ENCODE measurements around the gene ST8SIA4.

Gene ST8SIA4

GRCh38 chr5:100780376-100780870 is 122.7 kb downstream of the ST8SIA4 start:
- H3K4ac ChIP-seq (ENCODE audit: low read depth in 1 of 2, low read length in 2 of 2) = no peak overlapping the region
- no peaks in the 10 kb centered on the region for H3K4me1 ChIP-seq (ENCODE audit: control insufficient read depth, insufficient read depth, low read depth, low read length)
- H4K8ac ChIP-seq (ENCODE audit: low read length) = no peak overlapping the region
- H3K79me1 ChIP-seq (replicated peaks; ENCODE audit: low read length, poor library complexity, severe bottlenecking) = no peaks in the 10 kb centered on the region
- DNase-seq = no peak
- no peak overlapping the region for H3K4me3 ChIP-seq (ENCODE audit: insufficient read depth in 1 of 2, low read depth in 1 of 2, low read length in 2 of 2)
- no peak overlapping the region for H2BK15ac ChIP-seq (ENCODE audit: low read depth, poor library complexity, severe bottlenecking)
- H2AFZ ChIP-seq (ENCODE audit: low read depth, low read length) = no peak overlapping the region
- 90% methylated on average over 2 of the region's 4 CpGs for WGBS
- H2BK120ac ChIP-seq (ENCODE audit: low read depth, low read length) = no peak overlapping the region
- H2BK5ac ChIP-seq (ENCODE audit: low read depth, low read length, poor library complexity, severe bottlenecking) = no peak overlapping the region
- no peaks in the 10 kb centered on the region for H3K9me3 ChIP-seq (ENCODE audit: control insufficient read depth, low read length)
- H3K23ac ChIP-seq (ENCODE audit: low read length in 2 of 2) = no peak overlapping the region
- H4K91ac ChIP-seq (ENCODE audit: low read length) = no peak overlapping the region
- H3K14ac ChIP-seq (ENCODE audit: low read length in 2 of 2) = no peak overlapping the region
- H3K27me3 ChIP-seq (ENCODE audit: control insufficient read depth in 1 of 2, insufficient read depth in 1 of 2, low read length in 2 of 2) = no peaks in the 10 kb centered on the region
- no peak overlapping the region for H3K18ac ChIP-seq (ENCODE audit: low read depth in 1 of 2, low read length in 2 of 2)
- no peak overlapping the region for H3K9ac ChIP-seq (ENCODE audit: low read length)
- no peak overlapping the region for H3K4me2 ChIP-seq (ENCODE audit: low read length, poor library complexity, severe bottlenecking)
- no peaks in the 10 kb centered on the region for H3K36me3 ChIP-seq (ENCODE audit: control insufficient read depth in 1 of 2, insufficient read depth in 2 of 2, low read depth in 1 of 2, low read length in 2 of 2)
- no peak overlapping the region for H3K27ac ChIP-seq (ENCODE audit: low read length, poor library complexity, severe bottlenecking)
- no peak overlapping the region for H2BK12ac ChIP-seq (ENCODE audit: low read length in 2 of 2)
- no peak overlapping the region for H2AK5ac ChIP-seq (ENCODE audit: low read length, severe bottlenecking)

DNA sequence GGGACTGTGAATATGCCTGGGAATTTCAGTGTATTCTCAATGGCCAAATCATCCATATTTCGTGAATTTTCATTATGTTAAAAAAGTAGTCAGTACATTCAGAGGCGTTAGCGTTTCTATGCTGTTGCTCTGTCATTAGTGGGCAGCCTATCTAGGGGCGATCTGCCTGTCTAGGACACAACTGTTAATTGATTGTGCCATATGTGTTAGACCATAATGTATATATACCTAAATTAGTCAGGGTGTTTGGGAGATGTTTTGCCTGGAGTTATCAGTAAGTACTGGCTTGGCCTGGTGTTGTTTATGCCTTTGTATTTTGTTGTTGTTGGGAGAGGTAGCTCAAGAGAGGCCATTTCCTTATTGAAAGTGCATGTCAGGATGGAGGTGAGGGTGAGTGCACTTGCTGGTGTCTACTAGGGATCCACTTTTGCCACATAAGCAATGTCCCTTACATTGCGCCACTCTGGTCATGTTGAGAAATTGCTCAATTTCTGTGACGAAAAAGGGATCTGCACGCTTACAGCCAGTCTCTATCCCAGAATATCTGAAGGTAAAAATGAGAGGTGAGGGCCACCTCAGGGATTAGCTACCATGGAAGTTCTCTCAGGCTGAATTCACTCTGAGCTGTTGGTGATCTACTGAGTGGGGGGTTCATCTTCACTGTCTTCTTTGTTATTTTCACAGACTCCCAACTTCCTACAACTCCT is 123.3 kb downstream of the ST8SIA4 start:
- no peaks in the 10 kb centered on the region for H3K27me3 ChIP-seq (ENCODE audit: control insufficient read depth in 1 of 2, insufficient read depth in 1 of 2, low read length in 2 of 2)
- no peak overlapping the region for H2BK5ac ChIP-seq (ENCODE audit: low read depth, low read length, poor library complexity, severe bottlenecking)
- peak overlapping the region in 1 of 2 experiments; percentile 86 for H3K4ac ChIP-seq (ENCODE audit: low read depth in 1 of 2, low read length in 2 of 2)
- H2BK120ac ChIP-seq (ENCODE audit: low read depth, low read length) = no peak overlapping the region
- no peak overlapping the region for H3K14ac ChIP-seq (ENCODE audit: low read length in 2 of 2)
- H3K9me3 ChIP-seq (ENCODE audit: control insufficient read depth, low read length) = no peaks in the 10 kb centered on the region
- DNase-seq = no peak
- H3K4me3 ChIP-seq (ENCODE audit: insufficient read depth in 1 of 2, low read depth in 1 of 2, low read length in 2 of 2) = no peak overlapping the region
- no peak overlapping the region for H3K9ac ChIP-seq (ENCODE audit: low read length)
- no peak overlapping the region for H3K18ac ChIP-seq (ENCODE audit: low read depth in 1 of 2, low read length in 2 of 2)
- H2BK12ac ChIP-seq (ENCODE audit: low read length in 2 of 2) = peak overlapping the region in 1 of 2 experiments; percentile 52
- no peak overlapping the region for H2AFZ ChIP-seq (ENCODE audit: low read depth, low read length)
- peak overlapping the region; percentile 74 for H4K91ac ChIP-seq (ENCODE audit: low read length)
- no peaks in the 10 kb centered on the region for H3K36me3 ChIP-seq (ENCODE audit: control insufficient read depth in 1 of 2, insufficient read depth in 2 of 2, low read depth in 1 of 2, low read length in 2 of 2)
- H3K79me1 ChIP-seq (replicated peaks; ENCODE audit: low read length, poor library complexity, severe bottlenecking) = no peaks in the 10 kb centered on the region
- 96% methylated on average over 7 of the region's 7 CpGs for WGBS
- H3K4me1 ChIP-seq (ENCODE audit: control insufficient read depth, insufficient read depth, low read depth, low read length) = no peaks in the 10 kb centered on the region
- H3K27ac ChIP-seq (ENCODE audit: low read length, poor library complexity, severe bottlenecking) = no peak overlapping the region
- no peak overlapping the region for H3K23ac ChIP-seq (ENCODE audit: low read length in 2 of 2)
- H2AK5ac ChIP-seq (ENCODE audit: low read length, severe bottlenecking) = no peak overlapping the region
- H2BK15ac ChIP-seq (ENCODE audit: low read depth, poor library complexity, severe bottlenecking) = peak overlapping the region; percentile 80
- H3K4me2 ChIP-seq (ENCODE audit: low read length, poor library complexity, severe bottlenecking) = no peak overlapping the region
- peak overlapping the region; percentile 79 for H4K8ac ChIP-seq (ENCODE audit: low read length)

GRCh38 chr5:100777680-100778300 is 125.3 kb downstream of the ST8SIA4 start:
- H4K91ac ChIP-seq (ENCODE audit: low read length) = no peak overlapping the region
- H3K27me3 ChIP-seq (ENCODE audit: control insufficient read depth in 1 of 2, insufficient read depth in 1 of 2, low read length in 2 of 2) = no peaks in the 10 kb centered on the region
- peak overlapping the region; percentile 15 for H2BK120ac ChIP-seq (ENCODE audit: low read depth, low read length)
- peak overlapping the region; percentile 51 for H2BK5ac ChIP-seq (ENCODE audit: low read depth, low read length, poor library complexity, severe bottlenecking)
- peak overlapping the region; percentile 89 for H3K27ac ChIP-seq (ENCODE audit: low read length, poor library complexity, severe bottlenecking)
- H3K4me2 ChIP-seq (ENCODE audit: low read length, poor library complexity, severe bottlenecking) = peak overlapping the region; percentile 49
- no peak overlapping the region for H3K4ac ChIP-seq (ENCODE audit: low read depth in 1 of 2, low read length in 2 of 2)
- peak overlapping the region; percentile 70 for H3K9ac ChIP-seq (ENCODE audit: low read length)
- H2AFZ ChIP-seq (ENCODE audit: low read depth, low read length) = no peak overlapping the region
- no peaks in the 10 kb centered on the region for H3K36me3 ChIP-seq (ENCODE audit: control insufficient read depth in 1 of 2, insufficient read depth in 2 of 2, low read depth in 1 of 2, low read length in 2 of 2)
- no peak overlapping the region for H2BK15ac ChIP-seq (ENCODE audit: low read depth, poor library complexity, severe bottlenecking)
- DNase-seq = peak; percentile 81
- 31% methylated on average over 3 of the region's 4 CpGs for WGBS
- H3K14ac ChIP-seq (ENCODE audit: low read length in 2 of 2) = no peak overlapping the region
- H2BK12ac ChIP-seq (ENCODE audit: low read length in 2 of 2) = no peak overlapping the region
- no peaks in the 10 kb centered on the region for H3K4me1 ChIP-seq (ENCODE audit: control insufficient read depth, insufficient read depth, low read depth, low read length)
- H2AK5ac ChIP-seq (ENCODE audit: low read length, severe bottlenecking) = no peak overlapping the region
- no peak overlapping the region for H3K23ac ChIP-seq (ENCODE audit: low read length in 2 of 2)
- H3K9me3 ChIP-seq (ENCODE audit: control insufficient read depth, low read length) = no peaks in the 10 kb centered on the region
- H3K4me3 ChIP-seq (ENCODE audit: insufficient read depth in 1 of 2, low read depth in 1 of 2, low read length in 2 of 2) = peak overlapping the region in 1 of 2 experiments; percentile 65
- no peak overlapping the region for H4K8ac ChIP-seq (ENCODE audit: low read length)
- no peaks in the 10 kb centered on the region for H3K79me1 ChIP-seq (replicated peaks; ENCODE audit: low read length, poor library complexity, severe bottlenecking)
- H3K18ac ChIP-seq (ENCODE audit: low read depth in 1 of 2, low read length in 2 of 2) = peak overlapping the region in 1 of 2 experiments; percentile 64

DNA sequence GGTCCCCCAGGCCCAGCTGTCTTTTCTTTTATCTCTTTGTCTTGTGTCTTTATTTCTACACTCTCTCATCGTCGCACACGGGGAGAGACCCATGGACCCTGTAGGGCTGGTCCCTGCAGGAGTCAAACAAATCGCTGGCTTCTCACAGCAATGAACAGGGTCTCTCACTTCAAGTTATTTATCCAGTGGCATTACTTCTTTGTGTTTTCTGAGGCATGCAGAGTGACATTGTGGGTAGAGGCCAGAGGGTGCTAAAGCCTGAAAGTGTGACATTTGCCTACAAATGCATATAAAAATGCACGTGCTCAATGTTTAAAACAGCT is 127.6 kb downstream of the ST8SIA4 start:
- H4K8ac ChIP-seq (ENCODE audit: low read length) = no peak overlapping the region
- no peak overlapping the region for H3K27ac ChIP-seq (ENCODE audit: low read length, poor library complexity, severe bottlenecking)
- H3K27me3 ChIP-seq (ENCODE audit: control insufficient read depth in 1 of 2, insufficient read depth in 1 of 2, low read length in 2 of 2) = no peaks in the 10 kb centered on the region
- 100% methylated on average over 4 of the region's 5 CpGs for WGBS
- no peak overlapping the region for H2AK5ac ChIP-seq (ENCODE audit: low read length, severe bottlenecking)
- H4K91ac ChIP-seq (ENCODE audit: low read length) = no peak overlapping the region
- no peak overlapping the region for H3K9ac ChIP-seq (ENCODE audit: low read length)
- no peak overlapping the region for H2BK12ac ChIP-seq (ENCODE audit: low read length in 2 of 2)
- H3K4ac ChIP-seq (ENCODE audit: low read depth in 1 of 2, low read length in 2 of 2) = no peak overlapping the region
- H2BK5ac ChIP-seq (ENCODE audit: low read depth, low read length, poor library complexity, severe bottlenecking) = no peak overlapping the region
- no peaks in the 10 kb centered on the region for H3K9me3 ChIP-seq (ENCODE audit: control insufficient read depth, low read length)
- H2BK120ac ChIP-seq (ENCODE audit: low read depth, low read length) = no peak overlapping the region
- no peaks in the 10 kb centered on the region for H3K36me3 ChIP-seq (ENCODE audit: control insufficient read depth in 1 of 2, insufficient read depth in 2 of 2, low read depth in 1 of 2, low read length in 2 of 2)
- no peak overlapping the region for H3K4me2 ChIP-seq (ENCODE audit: low read length, poor library complexity, severe bottlenecking)
- no peaks in the 10 kb centered on the region for H3K4me1 ChIP-seq (ENCODE audit: control insufficient read depth, insufficient read depth, low read depth, low read length)
- no peak overlapping the region for H2BK15ac ChIP-seq (ENCODE audit: low read depth, poor library complexity, severe bottlenecking)
- no peak overlapping the region for H3K23ac ChIP-seq (ENCODE audit: low read length in 2 of 2)
- H3K18ac ChIP-seq (ENCODE audit: low read depth in 1 of 2, low read length in 2 of 2) = no peak overlapping the region
- DNase-seq = no peak
- H3K4me3 ChIP-seq (ENCODE audit: insufficient read depth in 1 of 2, low read depth in 1 of 2, low read length in 2 of 2) = no peak overlapping the region
- no peak overlapping the region for H3K14ac ChIP-seq (ENCODE audit: low read length in 2 of 2)
- H2AFZ ChIP-seq (ENCODE audit: low read depth, low read length) = no peak overlapping the region
- H3K79me1 ChIP-seq (replicated peaks; ENCODE audit: low read length, poor library complexity, severe bottlenecking) = no peaks in the 10 kb centered on the region

Data from mesenchymal stem cell (in vitro differentiated cells and primary cell).